Heart left ventricle (tissue), 16 donors: ENCODE results near the gene KCNQ2. TPM values are rescaled to one million over a fixed set of nuclear protein-coding genes. Genes with fewer than 3 reads are reported as not detected.

Experiments
- ATAC-seq, 4 donors: fragments of 200-7000 bp; cut with Tn5 transposase; one replicate each; pipeline ENCODE4 v1.9.1; 2020 to 2022; ENCODE audit warnings: moderate library complexity in 4 of 4, mild to moderate bottlenecking in 3 of 4, moderate number of reproducible peaks in 1 of 4
- DNase-seq, 5 donors: peaks; one replicate each; pipeline ENCODE4 v3.0.0-alpha.2; 2020
- H3K27ac ChIP-seq, 12 donors: fragments of 200-600 bp; sonication (generic) in 4 of 12; one replicate each; pipeline versions ENCODE4 v1.5.0 to v1.8.0; 2016 to 2022; ENCODE audit warnings: mild to moderate bottlenecking in 2 of 12
- H3K27me3 ChIP-seq, 9 donors: fragments of 200-600 bp; sonication (generic) in 2 of 9; one replicate each; pipeline versions ENCODE4 v1.5.1 to v1.8.0; 2016 to 2022; ENCODE audit warnings: mild to moderate bottlenecking in 3 of 9
- H3K36me3 ChIP-seq, 9 donors: fragments of 200-600 bp; sonication (generic) in 2 of 9; one replicate each; pipeline versions ENCODE4 v1.5.0 to v1.8.0; 2018 to 2022; ENCODE audit warnings: mild to moderate bottlenecking in 2 of 9
- H3K4me1 ChIP-seq, 12 donors: fragments of 200-600 bp; sonication (generic) in 4 of 12; one replicate each; pipeline versions ENCODE4 v1.5.0 to v1.8.0; 2016 to 2022; ENCODE audit warnings: mild to moderate bottlenecking in 3 of 12
- H3K4me3 ChIP-seq, 12 donors: fragments of 200-600 bp; sonication (generic) in 4 of 12; one replicate each; pipeline versions ENCODE4 v1.5.0 to v1.8.0; 2017 to 2022; ENCODE audit warnings: mild to moderate bottlenecking in 9 of 12, moderate library complexity in 4 of 12
- H3K9me3 ChIP-seq, 12 donors: fragments of 200-600 bp; sonication (generic) in 4 of 12; one replicate each; pipeline versions ENCODE4 v1.5.0 to v1.8.0; 2016 to 2022; ENCODE audit warnings: mild to moderate bottlenecking in 1 of 12
- POLR2A ChIP-seq, 2 donors: fragments of 450-650 bp; IDR thresholded peaks; one replicate each; pipeline ENCODE4 v1.6.1; 2017; ENCODE audit warnings: antibody characterized with exemption in 2 of 2, mild to moderate bottlenecking in 2 of 2, moderate library complexity in 2 of 2
- WGBS, 4 donors: extraction: QIAGEN DNeasy Blood & Tissue Kit in 2 of 4; methylation state at CpG; one replicate each; pipeline versions ENCODE4 v1.1.5 to v1.1.7; 2013 to 2018; 5-methylcytosine and 5-hydroxymethylcytosine counted together
- intact Hi-C, 10 donors: fragments of 100-400 bp; cut with DNase I; formaldehyde crosslinking; loops; one replicate each; pipeline versions ENCODE4 v1.11.1 to v1.14.2; 2022
- polyA plus RNA-seq, 2 donors: library from polyadenylated mRNA; stranded (reverse); fragments of 200-250 nt; gene quantifications; one replicate each; pipeline ENCODE4 v1.2.3, GENCODE V29; 2013
- total RNA-seq, 9 donors: library from RNA; depleted of rRNA in 2 of 9; stranded (reverse); fragments of >200 nt in 2 of 9; fragmentation: NEBNext Ultra II Directional in 3 of 9; extraction: Animal tissue kit (Norgen Biotek cat#: 25700) in 3 of 9; gene quantifications; one replicate each; pipeline versions ENCODE4 v1.1.0 to v1.2.4, GENCODE V29; 2016 to 2023
- TF ChIP-seq, protein P1 (sequence below), 12 donors: fragments of 200-600 bp; sonication (generic) in 4 of 12; IDR thresholded peaks; one replicate each; pipeline versions ENCODE4 v1.5.0 to v1.8.0; 2018 to 2022; ENCODE audit warnings: antibody characterized with exemption in 12 of 12, mild to moderate bottlenecking in 5 of 12
- donor health status: ischemic (EF 13 %, LVEDD 7.1; RV severe dilation, severe dysfunction).
- donor health status: healthy with polysubstance abuse.
- donor health status: DM: no; HTN: yes; CAD: no.
- donor health status: DM: no; HTN: no; CAD: no.
- donor health status: ischemic (EF 25% LVEDD 6.9; RV normal size, moderate dysfunction).
- donor health status: ischemic (EF 25% LVEDD 5.7; RV mildly dilated, moderate dysfunction).
- donor health status: healthy.
- donor health status: DM: yes; HTN: yes; CAD: no.
- donor health status: ischemic (EF 35%, LVEDD 5.7; RV mildly dilated, moderate dysfunction).
- donor health status: nonischemic (EF 11% LVEDD 7.7; RV severe dilation, severe dysfunction).
- donor health status: DM: yes; HTN: yes; CAD: no.
- donor health status: PGD.
- donor health status: ischemic (EF 29% LVEDD 5.4; RV normal size, mild dysfunction).
- donor health status: nonischemic (EF 23%, LVEDD 6.1; RV moderate dilation, normal function).

Gene KCNQ2
- total and polyA plus RNA-seq, 11 donors = 0.06 to 2.6 (median 0.65) TPM; not detected in 7

DNA sequence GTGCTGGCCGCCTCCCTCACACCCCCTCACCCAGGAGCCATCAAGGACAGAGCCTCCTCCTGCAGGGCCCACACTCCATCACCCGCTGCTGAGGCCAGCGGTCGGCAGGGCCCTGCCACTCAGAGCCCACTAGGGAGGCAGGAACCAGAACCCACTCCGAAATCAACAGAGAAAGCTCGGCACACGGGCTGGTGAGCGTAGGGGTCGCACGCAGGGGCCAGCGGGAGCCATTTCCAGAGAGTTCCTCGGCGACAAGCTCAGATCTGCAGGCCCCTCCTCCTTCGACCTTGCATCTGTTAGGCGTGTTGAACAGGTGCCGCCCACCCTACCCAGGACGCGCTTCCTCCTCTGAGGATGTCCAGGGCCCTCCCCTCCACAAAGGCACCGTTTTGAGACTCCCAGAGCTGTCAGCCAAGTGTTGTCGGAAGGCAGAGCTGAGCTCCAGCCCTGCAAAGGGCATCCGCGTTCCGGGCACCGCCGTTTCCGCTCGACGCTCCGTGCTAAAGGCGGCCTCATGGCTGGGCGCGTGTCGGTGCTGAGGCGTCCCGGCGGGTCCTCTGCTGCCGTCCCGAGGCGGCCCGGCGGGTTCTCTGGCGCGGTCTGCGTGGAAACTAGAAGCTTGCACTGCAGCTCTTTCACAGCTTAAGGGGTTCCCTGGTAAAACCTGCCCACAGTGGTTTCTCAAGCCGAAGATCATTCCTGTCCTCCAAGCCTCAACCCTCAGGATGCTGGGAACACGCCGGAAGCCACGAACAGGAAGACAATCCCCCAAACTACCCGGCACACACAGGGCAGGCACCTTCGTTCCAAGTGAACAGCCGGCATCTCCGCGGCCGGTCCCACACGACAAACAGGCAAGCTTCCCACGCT, 6.8 kb downstream of the KCNQ2 start:
- Histone ChIP-seq H3K4me3 (no peak overlapping the region), H3K27me3 (peaks cover 0 to 89% (median 20%) of the 10 kb centered on the region in 9 donors), H3K27ac (no peak overlapping the region), H3K36me3 (no peaks in the 10 kb centered on the region), H3K4me1 (no peaks in the 10 kb centered on the region), H3K9me3 (no peaks in the 10 kb centered on the region)
- intact Hi-C loops = no loop called here
- TF ChIP-seq, protein P1, sequence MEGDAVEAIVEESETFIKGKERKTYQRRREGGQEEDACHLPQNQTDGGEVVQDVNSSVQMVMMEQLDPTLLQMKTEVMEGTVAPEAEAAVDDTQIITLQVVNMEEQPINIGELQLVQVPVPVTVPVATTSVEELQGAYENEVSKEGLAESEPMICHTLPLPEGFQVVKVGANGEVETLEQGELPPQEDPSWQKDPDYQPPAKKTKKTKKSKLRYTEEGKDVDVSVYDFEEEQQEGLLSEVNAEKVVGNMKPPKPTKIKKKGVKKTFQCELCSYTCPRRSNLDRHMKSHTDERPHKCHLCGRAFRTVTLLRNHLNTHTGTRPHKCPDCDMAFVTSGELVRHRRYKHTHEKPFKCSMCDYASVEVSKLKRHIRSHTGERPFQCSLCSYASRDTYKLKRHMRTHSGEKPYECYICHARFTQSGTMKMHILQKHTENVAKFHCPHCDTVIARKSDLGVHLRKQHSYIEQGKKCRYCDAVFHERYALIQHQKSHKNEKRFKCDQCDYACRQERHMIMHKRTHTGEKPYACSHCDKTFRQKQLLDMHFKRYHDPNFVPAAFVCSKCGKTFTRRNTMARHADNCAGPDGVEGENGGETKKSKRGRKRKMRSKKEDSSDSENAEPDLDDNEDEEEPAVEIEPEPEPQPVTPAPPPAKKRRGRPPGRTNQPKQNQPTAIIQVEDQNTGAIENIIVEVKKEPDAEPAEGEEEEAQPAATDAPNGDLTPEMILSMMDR (IDR thresholded peaks at IDR 0.05) = no peak
- no peak for TF ChIP-seq POLR2A (IDR thresholded peaks at IDR 0.05)
- no peak for ATAC-seq
- WGBS, 4 donors = 79 to 85% (median 81%) methylated on average over 48 to 56 of the region's 56 CpGs
- DNase-seq = no peak

DNA sequence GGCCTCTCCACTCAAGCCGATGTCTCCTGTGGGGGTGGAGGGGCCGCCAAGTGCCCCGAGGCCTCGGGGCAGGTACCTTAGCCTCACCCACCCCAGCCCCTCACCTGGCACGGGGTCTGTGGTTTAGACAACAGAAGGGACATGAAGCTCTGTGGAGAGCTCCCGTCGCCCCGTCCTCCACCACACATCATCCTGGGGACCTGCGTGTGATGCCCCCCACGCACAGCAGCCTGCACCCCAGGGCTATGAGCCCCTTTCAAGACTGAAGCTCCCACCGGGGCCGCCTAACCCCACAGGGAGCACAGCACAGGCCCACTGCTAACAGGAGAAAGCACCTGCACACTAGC, 8.2 kb downstream of the KCNQ2 start:
- TF ChIP-seq POLR2A (IDR thresholded peaks at IDR 0.05) = no peak
- TF ChIP-seq, protein P1 (IDR thresholded peaks at IDR 0.05) = no peak
- Histone ChIP-seq H3K9me3 (no peaks in the 10 kb centered on the region), H3K27ac (no peak overlapping the region), H3K4me1 (no peaks in the 10 kb centered on the region), H3K36me3 (no peaks in the 10 kb centered on the region), H3K4me3 (no peak overlapping the region), H3K27me3 (peaks cover 0 to 84% (median 13%) of the 10 kb centered on the region in 9 donors)
- 76 to 90% (median 86%) methylated on average over 5 to 12 of the region's 12 CpGs for WGBS, 4 donors
- intact Hi-C loops = no loop called here
- no peak for ATAC-seq
- DNase-seq = no peak

DNA sequence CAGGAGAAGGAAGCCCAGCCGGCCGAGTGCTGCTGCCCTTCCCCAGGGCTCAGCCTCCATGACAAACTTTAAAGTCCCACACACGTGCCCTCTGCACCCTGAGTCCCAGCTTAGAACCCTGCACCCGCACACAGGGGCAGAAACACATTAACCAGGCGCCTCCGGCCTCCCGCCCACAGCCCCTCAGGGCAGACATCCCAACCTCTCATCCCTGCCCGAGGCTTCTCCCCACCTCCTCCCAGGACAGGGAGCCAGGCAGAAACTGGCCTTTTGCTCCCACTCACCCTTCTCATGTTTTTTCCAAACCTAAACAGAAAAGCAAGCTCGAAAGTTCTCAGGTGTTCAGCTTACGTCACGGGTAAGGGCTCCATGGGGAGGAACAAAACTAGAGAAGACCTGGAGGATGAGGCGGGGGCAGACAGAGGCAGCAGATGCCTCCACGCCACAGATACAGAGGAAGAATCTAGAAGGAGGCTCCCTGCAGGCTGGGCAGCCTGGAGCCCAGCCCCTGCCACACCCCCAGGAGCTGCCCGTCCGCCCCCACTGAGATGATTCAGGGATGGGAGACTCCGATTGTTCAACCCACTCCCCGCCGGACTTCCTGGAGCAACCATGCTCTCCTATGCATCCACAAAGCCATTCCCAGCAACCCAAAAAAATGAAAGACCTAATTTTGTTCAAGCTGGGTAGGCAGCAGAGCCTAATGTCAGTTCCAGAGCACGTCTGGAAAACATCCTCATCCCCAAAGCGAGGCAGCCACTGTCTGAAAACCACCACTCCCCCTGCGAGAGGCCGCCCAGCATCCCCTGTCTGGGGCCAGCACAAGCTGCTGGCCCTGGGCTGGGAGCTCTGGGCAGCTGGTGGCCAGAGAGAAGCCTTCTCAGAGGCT, 8.8 kb downstream of the KCNQ2 start:
- H3K9me3 ChIP-seq = no peaks in the 10 kb centered on the region
- WGBS, 4 donors = 57 to 72% (median 59%) methylated on average over 20 to 22 of the region's 22 CpGs
- peaks cover 0 to 80% (median 12%) of the 10 kb centered on the region in 9 donors for H3K27me3 ChIP-seq
- no peak overlapping the region for H3K4me3 ChIP-seq
- DNase-seq (no peak), ATAC-seq (no peak)
- TF ChIP-seq, protein P1 (IDR thresholded peaks at IDR 0.05) = no peak
- TF ChIP-seq POLR2A (IDR thresholded peaks at IDR 0.05) = no peak
- H3K4me1 ChIP-seq = no peaks in the 10 kb centered on the region
- H3K27ac ChIP-seq = no peak overlapping the region
- H3K36me3 ChIP-seq = no peaks in the 10 kb centered on the region
- intact Hi-C loops = no loop called here

DNA sequence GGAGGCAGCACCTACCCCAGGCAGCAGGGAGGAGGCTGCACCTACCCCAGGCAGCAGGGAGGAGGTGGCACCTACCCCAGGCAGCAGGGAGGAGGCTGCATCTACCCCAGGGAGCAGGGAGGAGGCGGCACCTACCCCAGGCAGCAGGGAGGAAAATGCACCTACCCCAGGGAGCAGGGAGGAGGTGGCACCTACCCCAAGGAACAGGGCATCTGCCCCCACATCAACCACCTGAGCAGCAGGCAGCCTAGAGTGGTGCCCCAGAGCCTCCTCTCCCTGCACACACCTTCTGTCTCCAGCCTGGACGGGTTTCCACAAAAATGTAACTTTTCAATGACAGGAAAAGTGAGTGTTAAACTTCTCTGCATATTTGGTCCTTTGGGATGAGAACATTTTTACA, 10.2 kb downstream of the KCNQ2 start:
- Histone ChIP-seq H3K4me1 (peaks cover 0 to 10% (median 6%) of the 10 kb centered on the region in 12 donors), H3K27ac (no peak overlapping the region), H3K4me3 (no peak overlapping the region), H3K36me3 (no peaks in the 10 kb centered on the region), H3K9me3 (no peaks in the 10 kb centered on the region), H3K27me3 (peaks cover 0 to 76% (median 11%) of the 10 kb centered on the region in 9 donors)
- ATAC-seq (no peak), DNase-seq (no peak)
- TF ChIP-seq, protein P1 (IDR thresholded peaks at IDR 0.05) = no peak
- no peak for TF ChIP-seq POLR2A (IDR thresholded peaks at IDR 0.05)
- intact Hi-C loops = no loop called here
- WGBS, 4 donors = 36 to 66% (median 60%) methylated on average over 2 of the region's 2 CpGs
